CD4-positive, alpha-beta T cell treated with Interleukin-10 for 1 hour (primary cell): Measurements from ENCODE around the gene TBC1D7.
"Not testable (repeated sequence)": the region's sequence is repeated elsewhere in the genome, so short reads cannot be mapped to it uniquely, and the experiment has no call there.

Experiments used
- DNase-seq: peaks from one replicate; pipeline ENCODE4 v3.0.0-alpha.2; 2020

Gene TBC1D7

GRCh38 chr6:13355999-13356785 is 27.9 kb upstream of the TBC1D7 start:
- DNase-seq: peak; percentile 62

- peak; percentile 38 for DNase-seq
Observed at GRCh38 chr6:13355043-13355945, 27.0 kb upstream of the TBC1D7 start.

GRCh38 chr6:13354331-13355042 is 26.1 kb upstream of the TBC1D7 start:
- DNase-seq: no peak

GRCh38 chr6:13352165-13352564 is 23.8 kb upstream of the TBC1D7 start:
- no peak for DNase-seq

- DNase-seq: no peak
Observed at GRCh38 chr6:13351271-13351670, 22.9 kb upstream of the TBC1D7 start.

GRCh38 chr6:13349811-13350506 is 21.6 kb upstream of the TBC1D7 start:
- no peak for DNase-seq

GRCh38 chr6:13348334-13349113 is 20.2 kb upstream of the TBC1D7 start:
- DNase-seq: no peak

- DNase-seq: no peak
Observed at GRCh38 chr6:13346245-13346644, 17.9 kb upstream of the TBC1D7 start.

- DNase-seq: no peak
Observed at GRCh38 chr6:13342414-13343019, 14.2 kb upstream of the TBC1D7 start.

GRCh38 chr6:13339863-13340630 is 11.7 kb upstream of the TBC1D7 start:
- no peak for DNase-seq

- no peak for DNase-seq
Observed at GRCh38 chr6:13338038-13338437, 9.7 kb upstream of the TBC1D7 start.

- DNase-seq: peak; percentile 71
Observed at GRCh38 chr6:13336553-13336952, 8.2 kb upstream of the TBC1D7 start.

GRCh38 chr6:13334953-13335352 is 6.6 kb upstream of the TBC1D7 start:
- no peak for DNase-seq

- DNase-seq: no peak
Observed at GRCh38 chr6:13332349-13332706, 4.0 kb upstream of the TBC1D7 start.

GRCh38 chr6:13331516-13332348 is 3.4 kb upstream of the TBC1D7 start:
- DNase-seq: peak; percentile 58

GRCh38 chr6:13328875-13329183 is 492 bp upstream of the TBC1D7 start:
- no peak for DNase-seq

- no peak for DNase-seq
Observed at GRCh38 chr6:13327691-13328075, 654 bp downstream of the TBC1D7 start.

- not testable (repeated sequence) for DNase-seq
Observed at GRCh38 chr6:13326031-13326586, 2.2 kb downstream of the TBC1D7 start.

- no peak for DNase-seq
Observed at GRCh38 chr6:13319891-13320564, 8.3 kb downstream of the TBC1D7 start.
